ENCODE measurements around the gene DOCK4. TPM values are rescaled to one million over a fixed set of nuclear protein-coding genes. Genes with fewer than 3 reads are reported as not detected.

DOCK4 gene
- total RNA-seq, 2 experiments from 2014 or later = 0.64 to 0.87 TPM

DNA sequence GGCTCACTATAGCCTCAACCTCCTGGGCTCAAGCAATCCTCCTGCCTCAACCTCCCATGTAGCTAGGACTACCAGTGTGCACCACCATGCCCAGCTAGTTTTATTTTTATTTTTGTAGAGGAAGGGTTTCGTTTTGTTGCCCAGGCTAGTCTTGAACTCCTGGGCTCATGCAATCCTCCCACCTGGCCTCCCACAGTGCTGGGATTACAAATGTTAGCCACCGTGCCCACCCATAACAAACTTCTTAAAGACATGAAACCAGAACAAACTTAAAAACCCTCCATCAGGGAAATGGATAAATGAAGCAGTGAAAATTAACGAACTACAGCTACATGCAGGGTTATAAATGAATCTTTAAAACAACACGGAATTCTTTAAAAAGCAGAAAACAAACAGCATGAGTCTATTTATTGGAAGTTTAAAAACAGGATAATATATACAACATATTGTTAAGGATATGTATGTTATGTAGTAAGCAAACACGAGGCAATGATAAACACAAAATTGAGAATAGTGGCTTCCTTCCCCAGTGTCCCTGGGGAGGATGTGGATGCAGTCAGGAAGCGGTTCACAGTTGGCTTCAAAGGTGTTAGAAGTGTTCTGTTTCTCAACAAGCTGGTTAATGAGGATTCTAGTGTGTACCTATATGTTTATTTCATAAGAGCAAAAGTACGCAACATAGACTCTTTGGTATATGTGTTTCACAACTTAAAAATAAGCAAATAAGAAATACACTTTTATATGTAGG, 515.7 kb downstream of the DOCK4 start:
- CTCF ChIA-PET = no interaction called here
- Mint-ChIP-seq H3K9me3 (ENCODE audit: low read depth) (no peaks in the 10 kb centered on the region), H3K4me3 (no peak overlapping the region), H3K4me1 (no peaks in the 10 kb centered on the region), H3K36me3 (no peaks in the 10 kb centered on the region), H3K27me3 (no peaks in the 10 kb centered on the region), H3K27ac (no peak overlapping the region)
- ATAC-seq (no peak), DNase-seq (no peak)

DNA sequence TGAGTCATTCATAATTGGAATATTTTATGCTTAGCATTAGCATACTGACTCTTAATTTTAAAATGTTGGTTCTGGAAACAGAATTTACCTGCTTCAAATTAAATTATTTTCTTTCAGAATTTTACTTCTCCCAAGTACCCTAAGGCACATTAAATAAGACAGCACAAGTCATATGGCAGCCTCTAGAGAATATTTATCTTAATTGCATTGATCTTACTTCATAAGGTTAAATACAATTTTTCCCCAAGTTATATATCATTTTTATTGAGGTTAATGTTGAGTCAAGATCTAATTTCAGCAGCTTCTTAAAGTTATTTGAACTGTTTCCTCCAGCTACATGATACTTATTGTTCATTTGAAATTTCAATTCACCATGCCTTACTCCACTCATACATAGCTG, 520.9 kb downstream of the DOCK4 start:
- Mint-ChIP-seq H3K9me3 (ENCODE audit: low read depth) (no peaks in the 10 kb centered on the region), H3K27me3 (no peaks in the 10 kb centered on the region), H3K4me3 (no peak overlapping the region), H3K27ac (no peak overlapping the region), H3K36me3 (no peaks in the 10 kb centered on the region), H3K4me1 (no peaks in the 10 kb centered on the region)
- ATAC-seq (no peak), DNase-seq (no peak)
- CTCF ChIA-PET = no interaction called here

- no peaks in the 10 kb centered on the region for H3K27me3 Mint-ChIP-seq
- CTCF ChIA-PET = no interaction called here
- no peaks in the 10 kb centered on the region for H3K4me1 Mint-ChIP-seq
- ATAC-seq (no peak), DNase-seq (no peak)
- H3K4me3 Mint-ChIP-seq = no peak overlapping the region
- no peaks in the 10 kb centered on the region for H3K9me3 Mint-ChIP-seq (ENCODE audit: low read depth)
- H3K27ac Mint-ChIP-seq = no peak overlapping the region
- no peaks in the 10 kb centered on the region for H3K36me3 Mint-ChIP-seq
These were observed 523.4 kb downstream of the DOCK4 start for GRCh38 chr7:111682588-111683340.

DNA sequence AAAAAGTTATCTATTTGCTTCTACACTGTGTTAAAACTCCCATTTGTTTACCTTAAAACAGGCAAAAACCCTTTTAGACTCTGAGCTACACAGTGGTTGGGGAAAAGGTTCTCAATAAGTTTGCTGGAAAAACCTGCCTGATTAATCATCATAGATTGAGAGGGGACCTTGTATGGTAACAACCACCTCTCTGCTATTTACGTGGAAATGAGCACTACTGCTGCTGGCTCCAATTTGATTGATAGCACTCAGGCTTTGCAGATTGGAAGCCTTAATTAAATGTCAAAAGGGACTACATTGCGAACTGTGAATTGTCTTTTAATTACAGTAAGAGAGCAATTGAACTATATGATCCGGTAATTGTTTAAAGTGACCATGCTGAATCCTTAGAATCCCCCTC, 525.0 kb downstream of the DOCK4 start:
- no peaks in the 10 kb centered on the region for H3K4me1 Mint-ChIP-seq

DNA sequence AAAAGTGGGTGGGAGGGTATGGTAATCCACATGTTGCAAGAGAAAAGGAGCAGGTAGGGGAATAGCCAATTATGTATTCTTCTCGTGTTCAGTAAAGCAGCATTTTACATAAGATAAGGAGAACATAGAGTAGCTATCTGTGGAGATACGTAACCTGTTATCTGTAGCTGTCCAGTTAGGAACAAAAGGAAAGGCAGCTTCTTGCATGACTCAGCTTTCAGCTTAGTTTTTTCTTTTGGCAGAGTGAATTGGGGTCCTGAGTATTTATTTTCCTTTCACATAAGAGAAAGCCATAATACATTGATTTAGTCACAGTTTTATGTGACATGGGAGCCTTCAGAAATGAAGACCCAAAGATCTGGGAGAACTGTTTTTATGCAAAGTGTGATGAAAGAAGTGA, 527.2 kb downstream of the DOCK4 start:
- Mint-ChIP-seq H3K27ac (no peak overlapping the region), H3K27me3 (peaks cover 14% of the 10 kb centered on the region), H3K36me3 (no peaks in the 10 kb centered on the region), H3K4me3 (no peak overlapping the region), H3K4me1 (no peaks in the 10 kb centered on the region), H3K9me3 (ENCODE audit: low read depth) (no peaks in the 10 kb centered on the region)
- ATAC-seq (no peak), DNase-seq (no peak)
- CTCF ChIA-PET = no interaction called here

More for the DNA sequence above, 525.0 kb downstream of the DOCK4 start:
- H3K27me3 Mint-ChIP-seq = peaks cover 4% of the 10 kb centered on the region
- no peaks in the 10 kb centered on the region for H3K36me3 Mint-ChIP-seq
- no peak overlapping the region for H3K4me3 Mint-ChIP-seq
- ATAC-seq (no peak), DNase-seq (no peak)
- H3K27ac Mint-ChIP-seq = no peak overlapping the region
- CTCF ChIA-PET = no interaction called here
- H3K9me3 Mint-ChIP-seq (ENCODE audit: low read depth) = no peaks in the 10 kb centered on the region

DNA sequence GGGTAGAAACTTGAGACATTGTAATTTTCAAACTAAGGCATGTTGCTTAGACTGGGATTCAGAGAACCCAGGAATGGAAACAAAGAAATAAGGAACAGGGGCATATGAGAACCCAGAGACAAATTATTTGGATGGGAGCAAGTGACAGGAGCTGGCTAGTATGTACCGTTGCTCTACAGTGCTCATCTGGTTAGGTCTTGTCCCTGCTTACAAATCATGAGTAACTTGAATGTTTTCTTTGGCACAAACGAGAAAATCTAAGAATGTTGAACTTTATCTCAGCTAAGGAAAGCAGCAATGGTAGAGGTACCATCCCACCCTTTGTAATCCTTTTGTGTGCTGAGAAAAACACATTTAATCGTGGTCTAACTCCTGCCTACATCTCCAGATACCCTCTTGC, 527.9 kb downstream of the DOCK4 start:
- no peak for ATAC-seq
- DNase-seq = no peak
- peaks cover 14% of the 10 kb centered on the region for H3K27me3 Mint-ChIP-seq
- no peak overlapping the region for H3K4me3 Mint-ChIP-seq
- H3K36me3 Mint-ChIP-seq = no peaks in the 10 kb centered on the region
- H3K4me1 Mint-ChIP-seq = no peaks in the 10 kb centered on the region
- no peaks in the 10 kb centered on the region for H3K9me3 Mint-ChIP-seq (ENCODE audit: low read depth)
- CTCF ChIA-PET = no interaction called here
- H3K27ac Mint-ChIP-seq = no peak overlapping the region

- Mint-ChIP-seq H3K4me1 (no peaks in the 10 kb centered on the region), H3K4me3 (no peak overlapping the region), H3K9me3 (ENCODE audit: low read depth) (no peaks in the 10 kb centered on the region), H3K27ac (no peak overlapping the region), H3K27me3 (peaks cover 14% of the 10 kb centered on the region), H3K36me3 (no peaks in the 10 kb centered on the region)
- ATAC-seq (no peak), DNase-seq (no peak)
- CTCF ChIA-PET = no interaction called here
These were observed 528.4 kb downstream of the DOCK4 start for GRCh38 chr7:111677848-111678247.

GRCh38 chr7:111676811-111677210, 529.4 kb downstream of the DOCK4 start:
- ATAC-seq (no peak), DNase-seq (no peak)
- Mint-ChIP-seq H3K27ac (no peak overlapping the region), H3K27me3 (peaks cover 18% of the 10 kb centered on the region), H3K4me3 (no peak overlapping the region), H3K36me3 (no peaks in the 10 kb centered on the region), H3K4me1 (no peaks in the 10 kb centered on the region), H3K9me3 (ENCODE audit: low read depth) (no peaks in the 10 kb centered on the region)
- CTCF ChIA-PET = no interaction called here

Other genes with a start within 250 kb of the DOCK4 start
- gene ZNF277, start 296 bp upstream of the DOCK4 start, total RNA-seq = 10 to 100 TPM; 15.8 to 16.4 TPM
- gene IFRD1, start 244.1 kb upstream of the DOCK4 start, total RNA-seq = 10 to 100 TPM; 45.3 to 46.4 TPM